Kidney (tissue), 14 donors: ENCODE data around the gene TMC2. TPM values are rescaled to one million over a fixed set of nuclear protein-coding genes. Genes with fewer than 3 reads are reported as not detected.

Experiments
- DNase-seq, 5 donors: peaks; one replicate each; pipeline ENCODE4 v3.0.0-alpha.2; 2013 to 2020
- FAIRE-seq: peaks from 2 replicates; lab custom pipeline; 2012; peaks lifted over from hg19 to GRCh38; lab: Jason Lieb, UNC
- H3K27ac ChIP-seq, 2 donors: one replicate each; pipeline ENCODE4 v1.7.0; 2013; ENCODE audit warnings: low read depth in 2 of 2, low read length in 2 of 2, inconsistent platforms in 1 of 2
- H3K27me3 ChIP-seq: one replicate; pipeline ENCODE4 v1.7.1; 2013; ENCODE audit warnings: low read length, inconsistent platforms; ENCODE audit not compliant: control insufficient read depth, insufficient read depth
- H3K36me3 ChIP-seq, 3 donors: one replicate each; pipeline versions ENCODE4 v1.7.0 to v1.7.1; 2013; ENCODE audit warnings: low read length in 3 of 3, control low read depth in 1 of 3, inconsistent platforms in 1 of 3; ENCODE audit not compliant: insufficient read depth in 3 of 3, control insufficient read depth in 2 of 3
- H3K4me1 ChIP-seq, 3 donors: one replicate each; pipeline versions ENCODE4 v1.7.0 to v1.7.1; 2013; ENCODE audit warnings: low read length in 3 of 3, inconsistent platforms in 1 of 3, low read depth in 1 of 3; ENCODE audit not compliant: control insufficient read depth in 2 of 3, insufficient read depth in 2 of 3
- H3K4me3 ChIP-seq, 3 donors: one replicate each; pipeline versions ENCODE4 v1.7.0 to v1.8.1; 2013; ENCODE audit warnings: low read length in 3 of 3, control low read depth in 1 of 3, inconsistent platforms in 1 of 3
- H3K9ac ChIP-seq, 3 donors: one replicate each; pipeline versions ENCODE4 v1.7.0 to v1.7.1; 2013; ENCODE audit warnings: low read length in 3 of 3, control low read depth in 1 of 3, inconsistent platforms in 1 of 3
- H3K9me3 ChIP-seq, 3 donors: one replicate each; pipeline versions ENCODE4 v1.7.0 to v1.7.1; 2013; ENCODE audit warnings: low read length in 3 of 3, control low read depth in 1 of 3, inconsistent platforms in 1 of 3; ENCODE audit not compliant: control insufficient read depth in 2 of 3, insufficient read depth in 1 of 3
- CTCF ChIP-seq: IDR thresholded peaks from 3 replicates; pipeline ENCODE4 v1.5.1; 2012; ENCODE audit warnings: mild to moderate bottlenecking, moderate library complexity, borderline replicate concordance; ENCODE audit not compliant: insufficient read depth; ENCODE audit errors: extremely low read depth
- intact Hi-C: fragments of 100-400 bp; cut with DNase I; formaldehyde crosslinking; loops from one replicate; pipeline ENCODE4 v1.11.1; 2022
- polyA plus RNA-seq: library from polyadenylated mRNA; stranded (reverse); fragments of 350-450 nt; fragmentation: Illumina TruSeq; extraction: RNeasy Lipid Tissue Mini Kit (QIAGEN cat#74804); gene quantifications from one replicate; pipeline ENCODE4 v1.2.3, GENCODE V29; 2014; ENCODE audit warnings: low read depth, low replicate concordance; ENCODE audit not compliant: insufficient read depth
- total RNA-seq: library from RNA; stranded (reverse); fragmentation: NEBNext Ultra II Directional; extraction: Animal tissue kit (Norgen Biotek cat#: 25700); gene quantifications from one replicate; pipeline ENCODE4 v1.2.1, GENCODE V29; 2021
- donor health status: control.
- donor health status: control.
- donor health status: control.
- donor health status: control.
- donor health status: control.
- donor health status: DM: yes; HTN: yes; CAD: no.
- donor health status: Normal renal cell carcinoma (clear cell type).

The TMC2 gene
- total and polyA plus RNA-seq, 2 donors from 2014 or later, result not detected

- H3K36me3 ChIP-seq, result no peaks in the 10 kb centered on the region
- H3K9ac ChIP-seq, result no peak overlapping the region
- H3K27me3 ChIP-seq, result peaks cover 8% of the 10 kb centered on the region
- DNase-seq (no peak), FAIRE-seq (no peak)
- TF ChIP-seq CTCF, result no peak
- peaks cover 0 to 3% (median 0%) of the 10 kb centered on the region in 3 donors for H3K4me1 ChIP-seq
- H3K27ac ChIP-seq, result no peak overlapping the region
- H3K4me3 ChIP-seq, result no peak overlapping the region
- intact Hi-C loops, result no loop called here
- H3K9me3 ChIP-seq, result no peaks in the 10 kb centered on the region
Observed at GRCh38 chr20:2559651-2560050, 23.3 kb downstream of the TMC2 start.

GRCh38 chr20:2563116-2563515 lies 26.7 kb downstream of the TMC2 start:
- TF ChIP-seq CTCF, result no peak
- no peak for DNase-seq
- no peak for FAIRE-seq
- Histone ChIP-seq H3K27ac (no peak overlapping the region), H3K36me3 (no peaks in the 10 kb centered on the region), H3K4me3 (no peak overlapping the region), H3K4me1 (peaks cover 0 to 3% (median 0%) of the 10 kb centered on the region in 3 donors), H3K9me3 (no peaks in the 10 kb centered on the region), H3K9ac (no peak overlapping the region), H3K27me3 (peaks cover 8% of the 10 kb centered on the region)
- intact Hi-C loops, result no loop called here

GRCh38 chr20:2564406-2564805 lies 28.0 kb downstream of the TMC2 start:
- FAIRE-seq (no peak), DNase-seq (peak in 4 of 5 donors; percentile 60 to 88 (median 78))
- H3K9me3 ChIP-seq, result no peaks in the 10 kb centered on the region
- H3K27me3 ChIP-seq, result peaks cover 4% of the 10 kb centered on the region
- no peaks in the 10 kb centered on the region for H3K36me3 ChIP-seq
- no peaks in the 10 kb centered on the region for H3K4me1 ChIP-seq
- H3K4me3 ChIP-seq, result no peak overlapping the region
- intact Hi-C loops, result no loop called here
- no peak overlapping the region for H3K27ac ChIP-seq
- H3K9ac ChIP-seq, result no peak overlapping the region
- no peak for TF ChIP-seq CTCF

GRCh38 chr20:2575682-2576081 lies 39.3 kb downstream of the TMC2 start:
- Histone ChIP-seq H3K9ac (no peak overlapping the region), H3K27ac (no peak overlapping the region), H3K4me1 (no peaks in the 10 kb centered on the region), H3K4me3 (no peak overlapping the region), H3K9me3 (no peaks in the 10 kb centered on the region), H3K36me3 (no peaks in the 10 kb centered on the region), H3K27me3 (no peaks in the 10 kb centered on the region)
- TF ChIP-seq CTCF, result no peak
- no peak for DNase-seq
- intact Hi-C loops, result no loop called here
- no peak for FAIRE-seq
